Breast epithelium (tissue), 3 donors: ENCODE measurements around the gene OR10H5.

Experiments used
- CTCF ChIP-seq, 3 donors: fragments of 450-650 bp; IDR thresholded peaks; one replicate each; pipeline ENCODE4 v1.5.1; 2016 to 2017; ENCODE audit warnings: antibody characterized with exemption in 3 of 3, mild to moderate bottlenecking in 3 of 3, moderate library complexity in 3 of 3
- POLR2A ChIP-seq: fragments of 450-650 bp; IDR thresholded peaks from one replicate; pipeline ENCODE4 v1.6.1; 2016; ENCODE audit warnings: antibody characterized with exemption, mild to moderate bottlenecking, moderate library complexity
- POLR2AphosphoS5 ChIP-seq, 3 donors: sonication (generic); formaldehyde crosslinking; IDR thresholded peaks; one replicate each; pipeline ENCODE4 v1.6.1; 2017; ENCODE audit warnings: antibody characterized with exemption in 3 of 3

- TF ChIP-seq CTCF (IDR thresholded peaks at IDR 0.05) = no peak
- no peak for TF ChIP-seq POLR2A
- TF ChIP-seq POLR2AphosphoS5 (IDR thresholded peaks at IDR 0.05) = no peak
These were observed 12.2 kb upstream of the OR10H5 start for GRCh38 chr19:15775249-15775648.
